HepG2 (cell line): ENCODE data around the gene TANGO2. TPM values are rescaled to one million over a fixed set of nuclear protein-coding genes. Genes with fewer than 3 reads are reported as not detected.

ENCODE experiments used
- ATAC-seq: fragments of 200-7000 bp; cut with Tn5 transposase; 3 replicates; pipeline ENCODE4 v1.9.1; 2020; ENCODE audit warnings: mild to moderate bottlenecking, moderate library complexity
- BruUV-seq: library from RNA; stranded (reverse); fragments of 400-500 nt; replicated peaks from 2 replicates; lab custom pipeline; 2021; lab: Mats Ljungman, UMichigan
- CTCF ChIA-PET: fragments of 300-600 bp; formaldehyde crosslinking; extraction: SDS; loops from one replicate; lab custom pipeline; 2021; ENCODE audit warnings: low total read pairs, inconsistent platforms, low intra/inter-chr PET ratio; lab: Yijun Ruan, JAX
- POLR2A ChIA-PET: fragments of 350-600 bp; sonication (Branson Sonifier 250); formaldehyde crosslinking; loops from one replicate; lab custom pipeline; 2020; ENCODE audit warnings: antibody characterized with exemption, inconsistent platforms; lab: Yijun Ruan, JAX
- DNase-seq: peaks from one replicate; pipeline ENCODE4 v3.0.0-alpha.2; 2015; ENCODE audit warnings: low spot score
- FAIRE-seq: peaks from 3 replicates; lab custom pipeline; 2011; peaks lifted over from hg19 to GRCh38; lab: Jason Lieb, UNC
- H2AFZ ChIP-seq: one replicate; pipeline ENCODE4 v1.6.1; 2011; ENCODE audit warnings: low read length, inconsistent platforms
- H3K27ac ChIP-seq: fragments of 300-600 bp; 3 replicates; pipeline ENCODE4 v1.8.0; 2011; ENCODE audit warnings: mixed run types, mild to moderate bottlenecking, mixed read lengths, low read length, inconsistent platforms; ENCODE audit not compliant: insufficient read depth; ENCODE audit errors: extremely low read length
- H3K27me3 ChIP-seq, 2 experiments: fragments of 200-600 bp in 1 of 2; 2 replicates in 1 of 2; 3 replicates in 1 of 2; pipeline versions ENCODE4 v1.6.0 to v1.8.0; 2011; ENCODE audit warnings: low read length in 2 of 2, mild to moderate bottlenecking in 2 of 2, moderate library complexity in 2 of 2, inconsistent platforms in 1 of 2; ENCODE audit not compliant: insufficient read depth in 2 of 2, control insufficient read depth in 1 of 2
- H3K36me3 ChIP-seq, 2 experiments: fragments of 200-600 bp in 1 of 2; replicated peaks in 1 of 2; 2 replicates in 1 of 2; 3 replicates in 1 of 2; pipeline versions ENCODE4 v1.5.1 to v1.8.0; 2011; ENCODE audit warnings: low read length in 2 of 2, inconsistent platforms in 1 of 2; ENCODE audit not compliant: insufficient read depth in 2 of 2, control insufficient read depth in 1 of 2
- H3K4me1 ChIP-seq: 2 replicates; pipeline ENCODE4 v1.5.1; 2012; ENCODE audit warnings: low read length, inconsistent platforms; ENCODE audit not compliant: insufficient read depth
- H3K4me2 ChIP-seq: 2 replicates; pipeline ENCODE4 v1.6.0; 2011; ENCODE audit warnings: low read depth, low read length, inconsistent platforms
- H3K4me3 ChIP-seq, 3 experiments: fragments of 200-600 bp in 1 of 3; sonication (generic), shearing (Covaris generic) in 1 of 3; replicated peaks in 1 of 3; 2 replicates each; pipeline ENCODE4 v1.5.1; 2011 to 2016; ENCODE audit warnings: low read length in 3 of 3, inconsistent platforms in 2 of 3, low read depth in 2 of 3, mild to moderate bottlenecking in 2 of 3, control low read depth in 1 of 3, mixed read lengths in 1 of 3; ENCODE audit not compliant: insufficient read depth in 1 of 3
- H3K79me2 ChIP-seq: one replicate; pipeline ENCODE4 v1.6.1; 2011; ENCODE audit warnings: low read length, inconsistent platforms; ENCODE audit not compliant: insufficient read depth
- H3K9ac ChIP-seq: 2 replicates; pipeline ENCODE4 v1.6.0; 2011; ENCODE audit warnings: mild to moderate bottlenecking, low read depth, low read length, inconsistent platforms; ENCODE audit not compliant: insufficient read depth
- H3K9me3 ChIP-seq: 2 replicates; pipeline ENCODE4 v1.5.1; 2012; ENCODE audit warnings: mild to moderate bottlenecking, low read length
- H4K20me1 ChIP-seq: 2 replicates; pipeline ENCODE4 v1.6.0; 2011; ENCODE audit warnings: inconsistent platforms, mild to moderate bottlenecking, low read length, moderate library complexity; ENCODE audit not compliant: insufficient read depth
- AGO2 ChIP-seq: fragments of 200-400 bp; formaldehyde crosslinking; optimal IDR thresholded peaks from 2 replicates; pipeline ENCODE3; 2017; ENCODE audit warnings: mild to moderate bottlenecking, low read depth, low read length, moderate library complexity
- HDAC1 ChIP-seq: sonication (generic); formaldehyde crosslinking; IDR thresholded peaks from 2 replicates; pipeline ENCODE4 v1.5.1; 2020; ENCODE audit warnings: mild to moderate bottlenecking, missing genetic modification reagents
- HNRNPL ChIP-seq: fragments of 200-400 bp; formaldehyde crosslinking; IDR thresholded peaks from 2 replicates; pipeline ENCODE4 v1.6.1; 2017; ENCODE audit warnings: mild to moderate bottlenecking, low read depth, low read length
- POLR2A ChIP-seq, 2 experiments: IDR thresholded peaks; 2 replicates each; pipeline ENCODE4 v1.6.1; 2011; ENCODE audit warnings: low read depth in 2 of 2, low read length in 2 of 2, mild to moderate bottlenecking in 1 of 2, moderate library complexity in 1 of 2; ENCODE audit not compliant: insufficient read depth in 1 of 2
- POLR2G ChIP-seq: fragments of 200-400 bp; formaldehyde crosslinking; IDR thresholded peaks from 2 replicates; pipeline ENCODE4 v1.6.1; 2018; ENCODE audit warnings: mild to moderate bottlenecking, low read depth, low read length, moderate library complexity
- RBM22 ChIP-seq: fragments of 200-400 bp; formaldehyde crosslinking; optimal IDR thresholded peaks from 2 replicates; pipeline ENCODE3; 2017; ENCODE audit warnings: mild to moderate bottlenecking, low read length, moderate library complexity
- ZNF317 ChIP-seq: sonication (generic); formaldehyde crosslinking; IDR thresholded peaks from 2 replicates; pipeline ENCODE4 v1.5.0; 2020; ENCODE audit warnings: mild to moderate bottlenecking, missing genetic modification reagents
- WGBS: methylation state at CpG from one replicate; pipeline ENCODE4 v1.1.6; 2017; ENCODE audit warnings: low lambda C conversion rate; 5-methylcytosine and 5-hydroxymethylcytosine counted together
- in situ Hi-C: cut with HindIII; loops from 2 replicates; pipeline ENCODE4 v1.10.0; 2017; ENCODE audit warnings: low pct_unique_long_range_greater_than_20kb; ENCODE audit not compliant: extremely low pct_ligation_motif_present
- intact Hi-C: fragments of 100-400 bp; cut with micrococcal nuclease; formaldehyde crosslinking; loops from one replicate; pipeline ENCODE4 v1.10.0; 2022; ENCODE audit not compliant: unreplicated experiment
- polyA plus RNA-seq, 8 experiments: library from polyadenylated mRNA; depleted of rRNA in 3 of 8; stranded (reverse) in 7 of 8; unstranded in 1 of 8; fragments of >200 nt; fragmentation: Illumina TruSeq in 4 of 8; extraction: Trizol in 4 of 8; gene quantifications; 2 replicates each; pipeline versions ENCODE4 v1.2.1 to v1.2.3, GENCODE V29; 2011 to 2016; ENCODE audit warnings: low read depth in 4 of 8, missing spikeins in 1 of 8, mixed read lengths in 1 of 8; ENCODE audit not compliant: insufficient read depth in 1 of 8
- total RNA-seq, 5 experiments: library from RNA; depleted of rRNA; stranded (reverse); fragments of >200 nt; fragmentation: Illumina TruSeq; extraction: Trizol; gene quantifications; 2 replicates each; pipeline ENCODE4 v1.2.3, GENCODE V29; 2016; ENCODE audit warnings: low read depth in 1 of 5
- TF ChIP-seq, protein P1 (sequence below): sonication (generic); formaldehyde crosslinking; IDR thresholded peaks from 2 replicates; pipeline ENCODE4 v1.4.0; 2020; ENCODE audit warnings: missing genetic modification reagents

Gene TANGO2
- total and polyA plus RNA-seq, 2 of the 13 experiments (the other 11 are each of a cell fraction or from before 2014, with no cell fraction given) = 12.9 to 14.8 TPM

DNA sequence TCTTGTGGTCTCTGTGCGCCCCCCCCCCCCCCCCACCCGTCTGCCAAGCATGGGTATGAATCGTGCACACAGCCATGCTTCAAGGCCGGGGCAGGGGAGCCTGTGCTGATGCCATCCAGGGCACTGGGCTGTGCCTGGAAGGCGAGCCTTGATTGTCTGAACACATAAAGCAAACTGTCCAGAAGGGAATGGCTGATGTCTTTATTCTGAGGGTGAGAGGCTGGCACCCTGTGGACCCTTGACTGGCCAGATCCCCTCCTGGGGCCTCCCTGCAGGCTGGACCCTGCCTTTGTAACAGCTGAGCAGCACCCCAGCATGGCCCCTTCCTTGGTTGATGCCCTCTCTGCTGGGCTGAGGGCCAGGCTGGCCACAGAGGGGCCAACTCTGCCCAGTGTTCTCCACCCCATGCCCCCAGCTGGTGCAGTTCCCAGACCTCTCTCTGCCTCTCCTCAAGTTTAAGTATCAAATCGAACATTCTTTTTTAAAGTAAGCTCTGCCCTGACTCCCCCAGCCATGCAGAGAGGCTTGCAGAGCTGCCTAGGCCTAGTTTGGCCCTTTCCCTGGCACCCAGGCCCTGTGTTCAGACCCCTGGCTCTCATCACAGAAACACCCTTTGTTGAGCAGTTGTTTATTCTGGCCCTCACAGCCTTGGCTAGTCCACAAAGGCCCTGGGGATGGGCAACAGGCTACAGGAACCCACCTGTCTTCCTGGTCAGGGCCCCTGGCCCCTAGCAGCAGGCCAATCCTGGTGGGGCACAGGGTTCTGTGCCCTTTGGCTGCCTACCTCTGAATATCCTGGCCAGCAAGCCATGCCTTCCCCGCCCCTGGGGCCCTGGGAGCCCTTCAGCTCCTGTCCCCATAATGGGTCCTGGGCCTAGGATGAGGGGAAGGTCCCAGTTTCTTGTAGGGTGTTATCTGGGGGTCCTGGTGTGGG lies 91.0 kb downstream of the TANGO2 start:
- ChIA-PET CTCF (no interaction called here), POLR2A (no interaction called here)
- Histone ChIP-seq H4K20me1 (peaks cover 4% of the 10 kb centered on the region; the same call in 1 of the 2 replicates), H3K4me1 (peaks cover 23% of the 10 kb centered on the region), H3K27ac (peak overlapping the region; percentile 42), H3K9me3 (no peaks in the 10 kb centered on the region), H3K9ac (0 out of 2 replicates have a peak overlapping the region, but pooled peaks have one; percentile 40), H3K27me3 (no peaks in the 10 kb centered on the region), H3K36me3 (peaks cover 25 to 84% of the 10 kb centered on the region in 2 experiments), H3K4me3 (no peak overlapping the region), H2AFZ (no peak overlapping the region), H3K4me2 (no peak overlapping the region), H3K79me2 (peaks cover 19% of the 10 kb centered on the region)
- intact Hi-C loops (no loop called here), in situ Hi-C loops (no loop called here)
- TF ChIP-seq HDAC1 (CRISPR knock-in tag) = no peak
- no peak for TF ChIP-seq ZNF317 (CRISPR knock-in tag)
- TF ChIP-seq AGO2 = peak; percentile 70
- peak; percentile 68 for TF ChIP-seq POLR2G
- peak in 1 of 2 experiments; percentile 33; a peak in 1 of 4 replicates for TF ChIP-seq POLR2A (IDR thresholded peaks at IDR 0.05; ENCODE audit: insufficient read depth in 1 of 2, low read depth in 2 of 2, low read length in 2 of 2)
- peak; percentile 73 for TF ChIP-seq RBM22
- peak; percentile 78; the same call in 1 of the 2 replicates for TF ChIP-seq HNRNPL
- TF ChIP-seq, protein P1, sequence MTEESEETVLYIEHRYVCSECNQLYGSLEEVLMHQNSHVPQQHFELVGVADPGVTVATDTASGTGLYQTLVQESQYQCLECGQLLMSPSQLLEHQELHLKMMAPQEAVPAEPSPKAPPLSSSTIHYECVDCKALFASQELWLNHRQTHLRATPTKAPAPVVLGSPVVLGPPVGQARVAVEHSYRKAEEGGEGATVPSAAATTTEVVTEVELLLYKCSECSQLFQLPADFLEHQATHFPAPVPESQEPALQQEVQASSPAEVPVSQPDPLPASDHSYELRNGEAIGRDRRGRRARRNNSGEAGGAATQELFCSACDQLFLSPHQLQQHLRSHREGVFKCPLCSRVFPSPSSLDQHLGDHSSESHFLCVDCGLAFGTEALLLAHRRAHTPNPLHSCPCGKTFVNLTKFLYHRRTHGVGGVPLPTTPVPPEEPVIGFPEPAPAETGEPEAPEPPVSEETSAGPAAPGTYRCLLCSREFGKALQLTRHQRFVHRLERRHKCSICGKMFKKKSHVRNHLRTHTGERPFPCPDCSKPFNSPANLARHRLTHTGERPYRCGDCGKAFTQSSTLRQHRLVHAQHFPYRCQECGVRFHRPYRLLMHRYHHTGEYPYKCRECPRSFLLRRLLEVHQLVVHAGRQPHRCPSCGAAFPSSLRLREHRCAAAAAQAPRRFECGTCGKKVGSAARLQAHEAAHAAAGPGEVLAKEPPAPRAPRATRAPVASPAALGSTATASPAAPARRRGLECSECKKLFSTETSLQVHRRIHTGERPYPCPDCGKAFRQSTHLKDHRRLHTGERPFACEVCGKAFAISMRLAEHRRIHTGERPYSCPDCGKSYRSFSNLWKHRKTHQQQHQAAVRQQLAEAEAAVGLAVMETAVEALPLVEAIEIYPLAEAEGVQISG = 0 out of 2 replicates have a peak, but pooled peaks have one; percentile 25
- FAIRE-seq (no peak), DNase-seq (no peak), ATAC-seq (no peak)
- WGBS = 94% methylated on average over 3 of the region's 7 CpGs
- no TSS peak for BruUV-seq
